GM23338 (cell line): Measurements from ENCODE around the gene PTPN12. TPM values are rescaled to one million over a fixed set of nuclear protein-coding genes. Genes with fewer than 3 reads are reported as not detected.
"Not testable (repeated sequence)": the region's sequence is repeated elsewhere in the genome, so short reads cannot be mapped to it uniquely, and the experiment has no call there.

ENCODE experiments used
- ATAC-seq: fragments of 200-7000 bp; cut with Tn5 transposase; 3 replicates; pipeline ENCODE4 v1.9.1; 2020
- DNase-seq: peaks from one replicate; pipeline ENCODE4 v3.0.0-alpha.2; 2015; ENCODE audit warnings: low spot score
- H2AFZ ChIP-seq: fragments of 200-600 bp; sonication (generic); 2 replicates; pipeline ENCODE4 v1.8.0; 2016; ENCODE audit warnings: antibody characterized with exemption, mild to moderate bottlenecking, moderate library complexity
- H3F3A ChIP-seq: fragments of 200-600 bp; sonication (generic); replicated peaks from 2 replicates; pipeline ENCODE4 v1.8.0; 2017; ENCODE audit warnings: antibody characterized with exemption, mixed run types, low read depth
- H3K27ac ChIP-seq: fragments of 200-600 bp; sonication (generic); 2 replicates; pipeline ENCODE4 v1.6.1; 2016; ENCODE audit warnings: low read depth
- H3K27me3 ChIP-seq: fragments of 200-600 bp; sonication (generic); 2 replicates; pipeline ENCODE4 v1.8.0; 2016; ENCODE audit warnings: mild to moderate bottlenecking, mixed run types, moderate library complexity; ENCODE audit not compliant: insufficient read depth
- H3K36me3 ChIP-seq: fragments of 200-600 bp; sonication (generic); 2 replicates; pipeline ENCODE4 v1.8.0; 2016; ENCODE audit warnings: mild to moderate bottlenecking; ENCODE audit not compliant: insufficient read depth
- H3K4me1 ChIP-seq: fragments of 200-600 bp; sonication (generic); 2 replicates; pipeline ENCODE4 v1.8.0; 2016; ENCODE audit warnings: mild to moderate bottlenecking, moderate library complexity; ENCODE audit not compliant: insufficient read depth
- H3K4me2 ChIP-seq: fragments of 200-600 bp; sonication (generic); 2 replicates; pipeline ENCODE4 v1.7.1; 2017; ENCODE audit warnings: mixed run types
- H3K4me3 ChIP-seq: fragments of 200-600 bp; sonication (generic); 2 replicates; pipeline ENCODE4 v1.6.1; 2016; ENCODE audit warnings: mixed run types
- H3K79me2 ChIP-seq: fragments of 200-600 bp; sonication (generic); replicated peaks from 2 replicates; pipeline ENCODE4 v1.8.0; 2017; ENCODE audit warnings: mild to moderate bottlenecking; ENCODE audit not compliant: insufficient read depth
- H3K9me2 ChIP-seq: fragments of 200-600 bp; sonication (generic); 2 replicates; pipeline ENCODE4 v1.8.0; 2017; ENCODE audit not compliant: insufficient read depth
- H4K20me1 ChIP-seq: fragments of 200-600 bp; sonication (generic); replicated peaks from 2 replicates; pipeline ENCODE4 v1.8.0; 2017; ENCODE audit warnings: mild to moderate bottlenecking; ENCODE audit not compliant: insufficient read depth
- H3K27ac Mint-ChIP-seq: 2 replicates; pipeline ENCODE4 v1.8.0; 2020; ENCODE audit warnings: inconsistent platforms, mild to moderate bottlenecking, moderate library complexity, mixed read lengths
- H3K27me3 Mint-ChIP-seq: 3 replicates; pipeline ENCODE4 v1.8.0; 2022; ENCODE audit warnings: low read depth, mild to moderate bottlenecking, moderate library complexity, mixed read lengths, inconsistent platforms; ENCODE audit not compliant: insufficient read depth, poor library complexity
- H3K36me3 Mint-ChIP-seq: 3 replicates; pipeline ENCODE4 v1.8.0; 2021; ENCODE audit warnings: low read depth, mild to moderate bottlenecking, inconsistent platforms, moderate library complexity, mixed read lengths
- H3K4me1 Mint-ChIP-seq: 3 replicates; pipeline ENCODE4 v1.8.0; 2020; ENCODE audit warnings: mild to moderate bottlenecking, inconsistent platforms, mixed read lengths
- H3K4me3 Mint-ChIP-seq: 3 replicates; pipeline ENCODE4 v1.8.0; 2021; ENCODE audit warnings: moderate library complexity, mild to moderate bottlenecking, inconsistent platforms, mixed read lengths
- H3K9me3 Mint-ChIP-seq: 3 replicates; pipeline ENCODE4 v1.8.0; 2020; ENCODE audit warnings: moderate library complexity, mild to moderate bottlenecking, inconsistent platforms, mixed read lengths
- CTCF ChIP-seq, 2 experiments: fragments of 200-600 bp in 1 of 2; sonication (generic) in 1 of 2; conservative IDR thresholded peaks; 2 replicates each; pipeline versions ENCODE4 v1.5.1 to v1.6.1; 2016 to 2017; ENCODE audit warnings: antibody characterized with exemption in 2 of 2, low read depth in 2 of 2, mild to moderate bottlenecking in 2 of 2, moderate library complexity in 1 of 2
- JUNB ChIP-seq: IDR thresholded peaks from one replicate; pipeline ENCODE4 v1.6.1; 2016; ENCODE audit warnings: antibody characterized with exemption; ENCODE audit not compliant: unreplicated experiment
- REST ChIP-seq: IDR thresholded peaks from one replicate; pipeline ENCODE4 v1.6.1; 2018; ENCODE audit warnings: antibody characterized with exemption; ENCODE audit not compliant: unreplicated experiment
- ZNF331 ChIP-seq: fragments of 250-450 bp; sonication (Bioruptor Pico); IDR thresholded peaks from 2 replicates; pipeline ENCODE4 v1.5.0; 2020; ENCODE audit warnings: low read depth, mild to moderate bottlenecking, moderate library complexity
- polyA plus RNA-seq: library from polyadenylated mRNA; unstranded; fragments of >200 nt; fragmentation: Nextera tagmentation; extraction: Ambion mirVana; gene quantifications from 2 replicates; pipeline ENCODE4 v1.2.1, GENCODE V29; 2016
- total RNA-seq: library from RNA; depleted of rRNA; stranded (reverse); fragments of >200 nt; shearing (Covaris generic); gene quantifications from 2 replicates; pipeline ENCODE4 v1.2.3, GENCODE V29; 2014

The PTPN12 gene
- total and polyA plus RNA-seq, 2 experiments from 2014 or later: 58.8 to 187 TPM

- Mint-ChIP-seq H3K36me3 (peaks cover 21% of the 10 kb centered on the region), H3K4me1 (peaks cover 3% of the 10 kb centered on the region; the same call in 2 of the 3 replicates), H3K27me3 (peaks cover 6% of the 10 kb centered on the region), H3K4me3 (no peak overlapping the region), H3K9me3 (peaks cover 23% of the 10 kb centered on the region), H3K27ac (no peak overlapping the region)
- no peaks in the 10 kb centered on the region for H4K20me1 ChIP-seq
- H3K36me3 ChIP-seq: no peaks in the 10 kb centered on the region
- H3K9me2 ChIP-seq: no peaks in the 10 kb centered on the region
- no peak overlapping the region for H3K4me3 ChIP-seq
- no peaks in the 10 kb centered on the region for H3K4me1 ChIP-seq
- H3K27me3 ChIP-seq: no peaks in the 10 kb centered on the region
- peaks cover 6% of the 10 kb centered on the region; the same call in 1 of the 2 replicates for H3K79me2 ChIP-seq
- H3K27ac ChIP-seq: no peak overlapping the region
- no peak for ATAC-seq
- no peak for TF ChIP-seq CTCF (conservative IDR thresholded peaks at IDR 0.05; ENCODE audit: low read depth in 2 of 2)
- no peak for TF ChIP-seq ZNF331
- TF ChIP-seq REST: no peak
- TF ChIP-seq JUNB: no peak
- no peak overlapping the region for H3K4me2 ChIP-seq
- H3F3A ChIP-seq: peaks cover 8% of the 10 kb centered on the region; the same call in 1 of the 2 replicates
- H2AFZ ChIP-seq: no peak overlapping the region
- DNase-seq: no peak
Measured at GRCh38 chr7:77532247-77532646, 4.8 kb upstream of the PTPN12 start.

- H3K27ac ChIP-seq, H2AFZ ChIP-seq, H3K4me1 ChIP-seq, H3F3A ChIP-seq, H3K27ac Mint-ChIP-seq, H4K20me1 ChIP-seq, H3K4me3 ChIP-seq, H3K27me3 ChIP-seq, H3K4me2 ChIP-seq, H3K4me1 Mint-ChIP-seq, H3K27me3 Mint-ChIP-seq, H3K36me3 ChIP-seq, H3K79me2 ChIP-seq, DNase-seq, H3K9me2 ChIP-seq, H3K4me3 Mint-ChIP-seq, ATAC-seq: not testable (repeated sequence)
- Mint-ChIP-seq H3K36me3 (peaks cover 21% of the 10 kb centered on the region), H3K9me3 (peaks cover 23% of the 10 kb centered on the region)
Measured at GRCh38 chr7:77532732-77533131, 4.4 kb upstream of the PTPN12 start.

- not testable (repeated sequence) for DNase-seq, H3K27ac Mint-ChIP-seq, H3K36me3 ChIP-seq, H3K4me3 ChIP-seq, H3K4me2 ChIP-seq, H3K4me1 Mint-ChIP-seq, H3K27ac ChIP-seq, H3F3A ChIP-seq, H3K9me2 ChIP-seq, H3K27me3 ChIP-seq, H4K20me1 ChIP-seq, ATAC-seq, H3K4me1 ChIP-seq, H2AFZ ChIP-seq, H3K4me3 Mint-ChIP-seq
- peaks cover 25% of the 10 kb centered on the region for H3K36me3 Mint-ChIP-seq
- H3K27me3 Mint-ChIP-seq: peaks cover 12% of the 10 kb centered on the region
- H3K9me3 Mint-ChIP-seq: peaks cover 23% of the 10 kb centered on the region
- peaks cover 20% of the 10 kb centered on the region for H3K79me2 ChIP-seq
Measured at GRCh38 chr7:77534046-77534445, 3.0 kb upstream of the PTPN12 start.
